GM19099 (cell line): ENCODE data around the gene GARIN5B.

ENCODE experiments used
- POLR2A ChIP-seq: IDR thresholded peaks from 3 replicates; pipeline ENCODE4 v1.6.1; 2011; ENCODE audit warnings: low read depth; ENCODE audit not compliant: insufficient read length; ENCODE audit errors: extremely low read depth

Gene GARIN5B

DNA sequence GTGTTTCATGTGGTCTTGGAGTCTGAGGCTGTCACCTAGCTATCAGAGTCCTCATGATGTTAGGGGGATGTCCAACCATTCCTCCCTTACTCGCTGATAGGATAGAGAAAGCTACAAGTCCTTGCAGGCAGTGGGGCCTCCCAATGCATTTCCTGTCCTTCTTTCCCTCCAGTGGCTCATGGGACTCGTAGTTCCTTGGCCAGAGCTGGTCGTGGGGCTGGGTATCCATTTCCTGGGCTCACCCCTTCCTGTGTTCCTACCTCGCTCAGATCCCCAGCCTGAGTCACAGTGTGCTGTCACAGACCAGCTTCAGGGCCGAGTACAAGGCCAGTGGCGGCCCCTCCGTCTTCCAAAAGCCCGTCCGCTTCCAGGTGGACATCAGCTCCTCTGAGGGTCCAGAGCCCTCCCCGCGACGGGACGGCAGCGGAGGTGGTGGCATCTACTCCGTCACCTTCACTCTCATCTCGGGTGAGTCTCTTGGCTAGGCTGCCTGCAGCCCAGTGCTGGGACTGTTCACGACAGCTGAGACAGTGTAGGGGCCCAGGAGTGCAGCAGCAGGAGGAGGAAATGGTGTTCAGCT lies 57.0 kb downstream of the GARIN5B start:
- no peak for TF ChIP-seq POLR2A

DNA sequence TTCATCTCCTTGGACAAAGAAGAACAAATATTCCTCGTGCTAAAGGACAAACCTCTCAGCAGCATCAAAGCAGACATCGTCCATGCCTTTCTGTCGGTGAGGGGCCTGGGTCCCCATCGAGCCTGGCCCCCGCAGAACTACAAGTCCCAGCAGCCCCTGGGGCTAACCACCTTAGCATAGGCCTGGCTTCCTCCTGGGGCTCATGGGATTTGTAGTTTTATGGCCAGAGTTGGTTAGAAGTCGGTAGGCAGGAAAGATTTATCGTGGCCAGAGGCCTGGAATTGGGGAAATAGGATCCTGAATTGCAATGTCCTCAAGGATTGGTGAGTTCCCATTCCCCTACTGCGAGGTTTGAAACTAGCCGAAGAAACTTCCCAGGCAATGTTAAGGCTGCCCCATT lies 57.6 kb downstream of the GARIN5B start:
- TF ChIP-seq POLR2A: no peak

DNA sequence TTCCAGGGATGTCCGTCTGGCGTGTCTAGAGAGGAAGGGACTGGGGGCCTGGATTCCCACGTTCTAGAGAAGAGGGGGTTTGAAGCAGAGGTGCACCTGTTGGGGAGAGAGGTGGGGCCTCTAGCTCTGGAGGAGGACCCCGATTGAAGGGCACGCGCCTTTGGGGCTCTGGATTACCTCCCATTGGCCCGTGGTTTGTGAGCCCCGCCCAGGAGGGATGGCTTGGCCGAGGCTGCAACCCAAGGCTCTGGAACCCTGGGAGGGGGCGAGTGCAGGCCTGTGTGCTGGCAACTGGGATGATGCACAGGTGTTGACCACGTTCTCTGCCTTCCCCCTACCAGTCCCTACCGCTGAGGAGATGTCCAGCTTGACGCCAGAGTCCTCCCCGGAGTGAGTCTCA lies 58.1 kb downstream of the GARIN5B start:
- no peak for TF ChIP-seq POLR2A
